Hepatocyte (in vitro differentiated cells): ENCODE data around the gene A2ML1.

ENCODE experiments used
- EZH2 ChIP-seq: fragments of 200-600 bp; sonication (generic); IDR thresholded peaks from 2 replicates; pipeline ENCODE4 v1.6.1; 2016; ENCODE audit warnings: antibody characterized with exemption, mild to moderate bottlenecking, borderline replicate concordance
- TF ChIP-seq, protein P1 (sequence below): fragments of 200-600 bp; sonication (generic); IDR thresholded peaks from 2 replicates; pipeline ENCODE4 v1.5.1; 2016; ENCODE audit warnings: antibody characterized with exemption, mild to moderate bottlenecking; ENCODE audit not compliant: poor library complexity

DNA sequence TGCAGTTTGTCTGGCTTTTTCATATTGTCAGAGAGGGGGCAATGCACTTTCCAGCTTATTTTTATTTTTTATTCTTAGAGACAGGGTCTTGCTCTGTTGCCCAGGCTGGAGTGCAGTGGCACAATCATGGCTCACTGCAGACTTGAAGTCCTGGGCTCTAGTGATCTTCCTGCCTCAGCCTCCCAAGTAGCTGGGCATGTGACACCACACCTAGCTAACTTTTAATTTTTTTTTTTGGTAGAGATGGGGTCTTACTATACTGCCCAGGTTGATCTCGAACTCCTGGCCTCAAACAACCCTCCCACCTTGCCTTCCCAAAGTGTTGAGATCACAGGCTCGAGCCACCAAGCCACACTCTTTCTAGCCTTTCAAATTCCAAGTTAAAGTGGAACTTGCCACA lies 3.9 kb upstream of the A2ML1 start:
- TF ChIP-seq, protein P1, sequence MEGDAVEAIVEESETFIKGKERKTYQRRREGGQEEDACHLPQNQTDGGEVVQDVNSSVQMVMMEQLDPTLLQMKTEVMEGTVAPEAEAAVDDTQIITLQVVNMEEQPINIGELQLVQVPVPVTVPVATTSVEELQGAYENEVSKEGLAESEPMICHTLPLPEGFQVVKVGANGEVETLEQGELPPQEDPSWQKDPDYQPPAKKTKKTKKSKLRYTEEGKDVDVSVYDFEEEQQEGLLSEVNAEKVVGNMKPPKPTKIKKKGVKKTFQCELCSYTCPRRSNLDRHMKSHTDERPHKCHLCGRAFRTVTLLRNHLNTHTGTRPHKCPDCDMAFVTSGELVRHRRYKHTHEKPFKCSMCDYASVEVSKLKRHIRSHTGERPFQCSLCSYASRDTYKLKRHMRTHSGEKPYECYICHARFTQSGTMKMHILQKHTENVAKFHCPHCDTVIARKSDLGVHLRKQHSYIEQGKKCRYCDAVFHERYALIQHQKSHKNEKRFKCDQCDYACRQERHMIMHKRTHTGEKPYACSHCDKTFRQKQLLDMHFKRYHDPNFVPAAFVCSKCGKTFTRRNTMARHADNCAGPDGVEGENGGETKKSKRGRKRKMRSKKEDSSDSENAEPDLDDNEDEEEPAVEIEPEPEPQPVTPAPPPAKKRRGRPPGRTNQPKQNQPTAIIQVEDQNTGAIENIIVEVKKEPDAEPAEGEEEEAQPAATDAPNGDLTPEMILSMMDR: no peak
- TF ChIP-seq EZH2: no peak
